ENCODE results near the gene AMN1.

DNA sequence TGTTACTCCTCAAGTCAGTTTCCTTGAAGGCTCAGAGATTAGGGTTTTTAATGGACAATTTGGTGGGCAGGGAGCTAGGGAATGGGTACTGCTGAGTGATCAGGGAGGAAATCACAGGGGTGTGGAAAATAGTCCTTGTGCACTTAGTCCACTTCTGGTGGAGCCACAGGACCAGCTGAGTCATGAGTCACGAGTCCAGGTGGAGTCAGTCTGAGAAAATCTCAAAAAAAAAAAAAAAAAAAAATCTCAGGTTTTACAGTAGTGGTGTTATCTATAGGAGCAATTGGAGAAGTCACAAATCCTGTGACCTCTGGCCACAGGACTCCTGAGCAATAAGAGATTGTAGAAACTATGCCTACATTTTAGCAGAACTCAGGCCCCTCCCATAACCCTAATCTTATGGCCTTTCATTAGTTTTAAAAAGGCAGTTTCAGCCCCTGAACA, 28.2 kb upstream of the AMN1 start:
- TF ChIP-seq, protein P1, sequence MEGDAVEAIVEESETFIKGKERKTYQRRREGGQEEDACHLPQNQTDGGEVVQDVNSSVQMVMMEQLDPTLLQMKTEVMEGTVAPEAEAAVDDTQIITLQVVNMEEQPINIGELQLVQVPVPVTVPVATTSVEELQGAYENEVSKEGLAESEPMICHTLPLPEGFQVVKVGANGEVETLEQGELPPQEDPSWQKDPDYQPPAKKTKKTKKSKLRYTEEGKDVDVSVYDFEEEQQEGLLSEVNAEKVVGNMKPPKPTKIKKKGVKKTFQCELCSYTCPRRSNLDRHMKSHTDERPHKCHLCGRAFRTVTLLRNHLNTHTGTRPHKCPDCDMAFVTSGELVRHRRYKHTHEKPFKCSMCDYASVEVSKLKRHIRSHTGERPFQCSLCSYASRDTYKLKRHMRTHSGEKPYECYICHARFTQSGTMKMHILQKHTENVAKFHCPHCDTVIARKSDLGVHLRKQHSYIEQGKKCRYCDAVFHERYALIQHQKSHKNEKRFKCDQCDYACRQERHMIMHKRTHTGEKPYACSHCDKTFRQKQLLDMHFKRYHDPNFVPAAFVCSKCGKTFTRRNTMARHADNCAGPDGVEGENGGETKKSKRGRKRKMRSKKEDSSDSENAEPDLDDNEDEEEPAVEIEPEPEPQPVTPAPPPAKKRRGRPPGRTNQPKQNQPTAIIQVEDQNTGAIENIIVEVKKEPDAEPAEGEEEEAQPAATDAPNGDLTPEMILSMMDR (conservative IDR thresholded peaks at IDR 0.05): no peak
- no peak for TF ChIP-seq ZFX (IDR thresholded peaks at IDR 0.05)
